ENCODE data around the gene HSD17B8. TPM values are rescaled to one million over a fixed set of nuclear protein-coding genes. Genes with fewer than 3 reads are reported as not detected.

The HSD17B8 gene
- total and polyA plus RNA-seq, 2 experiments from 2014 or later, result 4.3 to 8.9 TPM

GRCh38 chr6:33195304-33196165, 8.9 kb upstream of the HSD17B8 start:
- H3K27me3 Mint-ChIP-seq (ENCODE audit: insufficient read depth, low read depth, poor library complexity), result peaks cover 22% of the 10 kb centered on the region
- Histone ChIP-seq H2AFZ (no peak overlapping the region), H3K4me1 (ENCODE audit: insufficient read depth) (peaks cover 14% of the 10 kb centered on the region), H3K4me2 (no peak overlapping the region), H3K4me3 (no peak overlapping the region), H3K36me3 (ENCODE audit: insufficient read depth) (no peaks in the 10 kb centered on the region; the same call in 1 of the 2 replicates), H3K27ac (ENCODE audit: low read depth) (no peak overlapping the region), H4K20me1 (replicated peaks; ENCODE audit: insufficient read depth) (peaks cover 7% of the 10 kb centered on the region), H3K27me3 (ENCODE audit: insufficient read depth) (peaks cover 23% of the 10 kb centered on the region), H3K79me2 (replicated peaks; ENCODE audit: insufficient read depth) (peaks cover 6% of the 10 kb centered on the region), H3F3A (replicated peaks; ENCODE audit: low read depth) (0 out of 2 replicates have a peak, but pooled peaks cover 10% of the 10 kb centered on the region), H3K9me2 (ENCODE audit: insufficient read depth) (no peaks in the 10 kb centered on the region)
- TF ChIP-seq EZH2 (IDR thresholded peaks at IDR 0.05; ENCODE audit: low read depth, unreplicated experiment), result no peak
- no peak for TF ChIP-seq POLR2AphosphoS5 (IDR thresholded peaks at IDR 0.05; ENCODE audit: low read depth)
- TF ChIP-seq REST (IDR thresholded peaks at IDR 0.05; ENCODE audit: unreplicated experiment), result peak; percentile 62
- DNase-seq (ENCODE audit: low spot score) (no peak), ATAC-seq (no peak)
- peaks cover 37% of the 10 kb centered on the region for H3K4me1 Mint-ChIP-seq
- no peak overlapping the region for H3K4me3 Mint-ChIP-seq
- H3K27ac Mint-ChIP-seq, result no peak overlapping the region
- H3K9me3 Mint-ChIP-seq, result no peaks in the 10 kb centered on the region; the same call in 2 of the 3 replicates
- H3K36me3 Mint-ChIP-seq (ENCODE audit: low read depth), result peaks cover 23% of the 10 kb centered on the region

GRCh38 chr6:33197431-33198048, 6.9 kb upstream of the HSD17B8 start:
- no peaks in the 10 kb centered on the region; the same call in 2 of the 3 replicates for H3K9me3 Mint-ChIP-seq
- peak overlapping the region; percentile 100 for H3K4me3 Mint-ChIP-seq
- Histone ChIP-seq H3K4me1 (ENCODE audit: insufficient read depth) (peaks cover 12% of the 10 kb centered on the region), H3K4me3 (no peak overlapping the region), H3K27ac (ENCODE audit: low read depth) (no peak overlapping the region), H4K20me1 (replicated peaks; ENCODE audit: insufficient read depth) (peaks cover 16% of the 10 kb centered on the region), H2AFZ (no peak overlapping the region), H3K4me2 (0 out of 2 replicates have a peak overlapping the region, but pooled peaks have one; percentile 17), H3K9me2 (ENCODE audit: insufficient read depth) (no peaks in the 10 kb centered on the region), H3K79me2 (replicated peaks; ENCODE audit: insufficient read depth) (peaks cover 23% of the 10 kb centered on the region), H3K36me3 (ENCODE audit: insufficient read depth) (peaks cover 4% of the 10 kb centered on the region; the same call in 1 of the 2 replicates), H3K27me3 (ENCODE audit: insufficient read depth) (peaks cover 5% of the 10 kb centered on the region), H3F3A (replicated peaks; ENCODE audit: low read depth) (peaks cover 22% of the 10 kb centered on the region)
- peaks cover 40% of the 10 kb centered on the region for H3K4me1 Mint-ChIP-seq
- H3K27ac Mint-ChIP-seq, result no peak overlapping the region; the same call in 1 of the 2 replicates
- peak; percentile 90 for DNase-seq (ENCODE audit: low spot score)
- H3K36me3 Mint-ChIP-seq (ENCODE audit: low read depth), result peaks cover 32% of the 10 kb centered on the region
- TF ChIP-seq, protein P1, sequence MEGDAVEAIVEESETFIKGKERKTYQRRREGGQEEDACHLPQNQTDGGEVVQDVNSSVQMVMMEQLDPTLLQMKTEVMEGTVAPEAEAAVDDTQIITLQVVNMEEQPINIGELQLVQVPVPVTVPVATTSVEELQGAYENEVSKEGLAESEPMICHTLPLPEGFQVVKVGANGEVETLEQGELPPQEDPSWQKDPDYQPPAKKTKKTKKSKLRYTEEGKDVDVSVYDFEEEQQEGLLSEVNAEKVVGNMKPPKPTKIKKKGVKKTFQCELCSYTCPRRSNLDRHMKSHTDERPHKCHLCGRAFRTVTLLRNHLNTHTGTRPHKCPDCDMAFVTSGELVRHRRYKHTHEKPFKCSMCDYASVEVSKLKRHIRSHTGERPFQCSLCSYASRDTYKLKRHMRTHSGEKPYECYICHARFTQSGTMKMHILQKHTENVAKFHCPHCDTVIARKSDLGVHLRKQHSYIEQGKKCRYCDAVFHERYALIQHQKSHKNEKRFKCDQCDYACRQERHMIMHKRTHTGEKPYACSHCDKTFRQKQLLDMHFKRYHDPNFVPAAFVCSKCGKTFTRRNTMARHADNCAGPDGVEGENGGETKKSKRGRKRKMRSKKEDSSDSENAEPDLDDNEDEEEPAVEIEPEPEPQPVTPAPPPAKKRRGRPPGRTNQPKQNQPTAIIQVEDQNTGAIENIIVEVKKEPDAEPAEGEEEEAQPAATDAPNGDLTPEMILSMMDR (conservative IDR thresholded peaks at IDR 0.05; ENCODE audit: low read depth in 2 of 2), result peak; percentile 71 to 92
- no peak for TF ChIP-seq ZNF462 (CRISPR knock-in tag; IDR thresholded peaks at IDR 0.05)
- peak; percentile 65 for ATAC-seq
- peaks cover 21% of the 10 kb centered on the region for H3K27me3 Mint-ChIP-seq (ENCODE audit: insufficient read depth, low read depth, poor library complexity)

Measured in GM23338 (cell line).